Left renal cortex interstitium (tissue), 4 donors: ENCODE measurements around the gene KRTAP10-12. TPM values are rescaled to one million over a fixed set of nuclear protein-coding genes. Genes with fewer than 3 reads are reported as not detected.

Experiments
- DNase-seq, 4 donors: peaks; one replicate each; pipeline ENCODE4 v3.0.0-alpha.2; 2013; ENCODE audit warnings: low read depth in 4 of 4, low spot score in 2 of 4, missing footprints in 1 of 4
- polyA plus RNA-seq, 4 donors: library from polyadenylated mRNA; unstranded; fragments of 120-200 nt; gene quantifications; one replicate each; pipeline ENCODE4 v1.2.1, GENCODE V29; 2013; ENCODE audit not compliant: insufficient read length in 4 of 4

The KRTAP10-12 gene
- polyA plus RNA-seq, 4 donors = not detected

- no peak for DNase-seq
Measured at GRCh38 chr21:44696572-44696971, 400 bp upstream of the KRTAP10-12 start.

- DNase-seq = no peak
Measured at GRCh38 chr21:44697811-44698734, 1.1 kb downstream of the KRTAP10-12 start.

DNA sequence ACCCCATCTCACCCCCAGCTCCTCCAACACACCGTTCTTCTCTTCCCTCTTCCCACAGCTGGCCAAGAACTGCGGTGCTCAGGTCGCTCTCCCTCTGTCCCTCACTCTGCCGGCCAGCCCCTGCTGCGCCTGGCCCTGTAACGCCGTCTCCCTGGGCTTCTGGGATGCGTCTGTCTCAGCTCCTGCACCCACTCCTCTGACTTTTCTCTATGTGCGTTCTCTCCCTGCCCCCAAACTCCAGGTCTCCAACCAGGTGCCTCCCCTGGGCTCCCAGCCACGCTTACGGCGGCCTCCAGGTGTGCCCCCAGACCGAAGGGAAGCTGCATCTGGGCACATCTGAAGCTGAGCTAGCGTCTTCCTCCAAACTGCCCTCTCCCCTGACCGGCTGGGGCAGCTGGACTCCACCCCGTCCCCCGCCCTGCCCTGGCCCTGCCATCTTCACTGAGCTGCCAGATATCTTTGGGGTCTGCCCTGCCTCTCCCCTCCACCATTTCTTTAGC lies 2.6 kb downstream of the KRTAP10-12 start:
- no peak for DNase-seq

GRCh38 chr21:44700101-44701022 lies 3.4 kb downstream of the KRTAP10-12 start:
- no peak for DNase-seq

- no peak for DNase-seq
Measured at GRCh38 chr21:44701023-44701400, 4.0 kb downstream of the KRTAP10-12 start.

DNA sequence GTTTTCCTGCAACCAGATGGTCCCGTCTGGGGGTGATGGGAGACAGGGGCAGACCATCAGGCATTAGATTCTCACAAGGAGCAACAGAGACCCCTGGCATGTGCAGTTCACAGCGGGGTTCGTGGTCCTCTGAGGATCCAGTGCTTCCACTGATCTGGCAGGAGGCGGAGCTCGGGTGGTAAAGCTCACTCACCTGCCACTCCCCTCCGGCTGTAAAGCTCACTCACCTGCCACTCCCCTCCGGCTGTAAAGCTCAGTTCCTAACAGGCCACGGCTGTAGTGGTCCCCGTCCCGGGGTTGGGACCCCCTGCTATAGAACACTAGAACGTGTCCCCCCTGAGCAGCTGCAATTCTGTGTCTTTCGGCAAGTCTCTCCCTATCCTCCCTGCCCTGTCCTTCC lies 4.6 kb downstream of the KRTAP10-12 start:
- no peak for DNase-seq

- no peak for DNase-seq
Measured at GRCh38 chr21:44702111-44702972, 5.4 kb downstream of the KRTAP10-12 start.

DNA sequence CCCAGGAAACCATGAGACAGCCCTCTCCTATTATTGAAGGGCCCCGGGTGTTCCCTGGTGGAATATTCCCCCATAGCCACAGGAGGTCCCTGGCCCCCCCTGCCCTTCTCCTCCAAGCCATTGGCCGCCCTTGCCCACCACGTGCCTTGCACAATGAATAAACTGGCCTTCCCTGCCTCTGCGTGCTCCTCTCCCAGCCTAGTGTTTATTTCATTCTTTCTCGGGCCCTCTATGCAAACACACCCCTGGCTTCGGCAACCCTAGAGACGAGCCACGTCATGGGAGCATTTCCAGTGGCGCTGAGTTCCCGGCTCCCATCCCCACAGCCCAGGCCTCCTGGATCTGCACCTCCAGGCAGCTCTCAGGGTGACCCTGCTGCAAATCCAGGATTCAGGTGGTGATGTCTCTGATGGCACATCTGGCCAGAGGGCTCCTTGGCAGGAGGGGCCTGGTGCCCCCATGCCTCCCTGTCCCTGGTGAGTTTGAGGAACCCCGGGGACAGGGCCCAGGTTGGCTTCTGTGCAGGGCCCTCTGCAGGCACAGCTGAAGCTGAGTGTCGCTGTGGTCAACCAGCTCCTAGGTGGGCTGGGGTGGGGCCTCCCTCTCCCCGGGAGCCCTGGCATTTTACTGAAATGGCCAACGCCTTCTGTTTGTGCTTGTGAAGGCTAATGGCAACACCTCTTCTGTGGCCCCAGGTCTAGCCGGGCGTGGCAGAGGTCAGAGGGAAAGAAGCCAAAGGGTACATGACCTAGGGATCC lies 6.2 kb downstream of the KRTAP10-12 start:
- no peak for DNase-seq

- DNase-seq = no peak
Measured at GRCh38 chr21:44703731-44704635, 7.0 kb downstream of the KRTAP10-12 start.

GRCh38 chr21:44704636-44705001 lies 7.6 kb downstream of the KRTAP10-12 start:
- no peak for DNase-seq

GRCh38 chr21:44706026-44706705 lies 9.2 kb downstream of the KRTAP10-12 start:
- no peak for DNase-seq

DNA sequence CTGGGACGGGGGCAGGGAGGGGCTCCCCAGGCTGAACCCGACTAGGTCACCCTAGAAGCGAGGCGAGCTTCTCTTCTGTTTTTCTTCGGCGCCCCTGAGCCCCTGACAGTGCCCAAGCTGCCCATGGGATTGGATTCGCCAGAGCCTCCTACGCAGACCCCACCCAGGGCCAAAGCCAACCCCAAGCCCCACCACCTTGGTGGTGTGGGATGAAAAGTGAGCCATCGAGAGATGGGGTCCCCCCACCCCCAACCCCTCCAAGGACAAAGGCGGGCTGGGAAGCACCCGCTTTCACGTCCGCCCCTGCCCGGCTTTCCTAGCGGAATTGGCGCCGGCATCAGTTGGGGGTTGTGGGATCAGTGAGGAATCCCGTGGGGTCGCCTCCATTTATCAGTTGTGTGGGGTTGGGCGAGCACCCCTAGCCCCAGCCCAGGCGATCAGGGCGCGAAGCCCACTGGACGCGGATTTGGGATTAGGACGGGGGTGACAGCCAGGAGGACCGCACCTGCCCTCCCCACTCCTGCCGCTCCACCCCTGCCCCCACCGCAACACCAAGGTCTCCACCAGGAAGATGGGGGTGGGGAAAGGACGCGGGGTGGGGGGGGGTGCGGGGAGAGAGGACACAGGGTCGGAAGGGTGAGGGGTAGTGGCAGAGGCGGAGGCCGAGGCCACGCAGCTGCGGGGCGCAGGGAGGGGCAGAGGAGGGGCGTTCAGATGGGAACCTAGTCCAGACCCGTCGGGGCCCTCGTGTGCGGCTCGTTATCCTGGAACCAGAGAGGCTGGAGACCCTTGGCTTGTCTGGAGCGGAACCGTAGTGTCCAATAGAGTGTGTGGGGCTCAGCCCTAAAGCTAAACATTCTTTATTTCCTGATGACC lies 10.0 kb downstream of the KRTAP10-12 start:
- no peak for DNase-seq

DNA sequence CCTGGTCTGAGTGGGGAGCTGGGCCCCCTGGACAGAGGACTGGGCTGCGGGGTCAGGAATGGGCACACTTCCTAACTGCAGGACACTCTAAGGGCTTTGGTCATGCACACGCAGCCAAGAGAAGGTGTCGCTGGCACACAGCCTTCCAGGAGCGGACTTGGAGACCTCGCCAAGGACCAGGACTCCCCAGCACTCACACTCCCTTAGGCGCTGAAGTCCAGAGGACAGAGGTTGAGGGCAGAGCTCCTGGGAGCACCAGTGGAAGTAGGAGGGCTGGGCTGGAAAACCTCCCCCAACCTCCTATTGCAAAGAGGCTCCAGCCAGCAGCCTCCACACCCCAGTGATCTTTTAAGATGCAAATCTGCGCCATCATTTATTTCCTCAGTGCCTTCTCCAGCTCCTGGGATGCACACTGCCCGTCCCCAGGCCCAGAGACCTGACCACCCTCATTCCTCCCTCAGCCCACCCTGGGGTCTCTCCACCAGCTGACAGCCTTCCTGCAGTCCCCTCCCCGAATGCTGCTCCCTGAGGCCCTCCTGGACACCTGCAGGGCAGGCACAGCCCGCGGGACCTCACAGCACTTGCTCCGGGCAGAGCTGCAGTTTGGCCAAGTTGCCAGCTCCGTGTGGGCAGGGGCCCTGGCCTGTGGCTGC lies 11.4 kb downstream of the KRTAP10-12 start:
- no peak for DNase-seq

DNA sequence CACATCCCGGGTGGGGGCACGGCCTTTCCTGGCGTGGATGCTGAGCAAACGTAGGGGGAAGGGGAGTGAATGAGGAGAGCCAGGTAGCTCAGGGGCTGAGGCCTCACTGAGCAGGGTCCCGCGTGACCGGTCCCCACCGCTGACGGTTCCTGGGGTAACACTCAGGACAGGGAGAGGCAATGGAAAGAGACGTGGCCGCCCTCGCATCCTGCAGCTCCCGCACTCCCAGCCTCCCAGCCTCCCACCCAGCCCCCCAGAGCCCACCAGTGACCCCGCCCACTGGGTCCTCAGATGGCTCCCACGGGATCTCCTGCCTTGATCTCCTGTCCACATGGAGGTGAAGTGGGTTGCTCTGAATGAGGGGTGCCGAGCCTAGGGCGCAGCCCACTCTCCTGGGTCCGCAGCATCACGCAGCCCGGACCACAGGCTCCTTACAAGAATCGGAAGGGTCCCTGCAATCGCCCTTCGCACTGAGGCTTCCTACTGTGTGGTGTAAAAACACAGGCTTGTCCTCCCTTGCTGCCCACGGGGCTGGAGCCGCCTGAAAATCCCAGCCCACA lies 12.0 kb downstream of the KRTAP10-12 start:
- DNase-seq = no peak

DNA sequence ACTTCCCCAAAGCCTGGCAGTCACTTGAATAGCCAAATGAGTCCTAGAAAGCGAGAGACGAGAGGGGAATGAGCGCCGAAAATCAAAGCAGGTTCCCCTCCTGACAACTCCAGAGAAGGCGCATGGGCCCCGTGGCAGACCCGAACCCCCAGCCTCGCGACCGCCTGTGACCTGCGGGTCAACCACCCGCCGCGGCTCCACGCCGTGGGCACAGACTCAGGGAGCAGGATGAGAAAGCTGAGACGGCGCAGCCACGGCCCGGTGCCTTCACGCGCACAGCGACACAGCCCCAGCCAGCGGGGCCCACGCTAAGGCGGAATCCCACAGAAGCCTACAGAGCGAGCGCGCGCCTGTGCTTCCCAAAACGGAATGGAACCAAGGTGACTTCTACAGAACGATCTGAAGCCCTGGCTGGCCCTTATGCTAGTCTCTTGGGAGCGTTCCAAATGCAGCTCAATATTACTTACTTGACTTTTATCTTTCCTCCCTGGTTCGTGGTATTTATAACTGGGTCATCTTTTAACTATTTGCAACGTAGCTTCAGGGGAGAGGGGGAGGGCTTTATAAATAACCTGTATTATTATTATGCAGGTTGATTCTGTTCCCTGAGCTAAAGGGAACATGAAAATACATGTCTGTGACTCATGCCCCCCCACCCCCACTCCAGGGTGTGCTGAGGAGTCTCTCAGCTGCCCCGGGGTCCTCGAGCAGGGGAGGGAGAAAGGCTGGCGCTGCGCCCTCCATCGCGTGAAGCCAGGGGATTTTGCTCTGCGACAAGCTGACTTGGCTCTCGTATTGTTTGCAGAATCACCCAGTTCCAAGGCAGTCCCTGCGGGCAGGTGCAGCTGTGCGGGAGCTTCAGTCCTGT lies 12.7 kb downstream of the KRTAP10-12 start:
- no peak for DNase-seq
